Fibroblast of skin of left quadriceps (primary cell): ENCODE results near the gene C17orf113.
A peak's percentile ranks its signal among the peaks of the same experiment; 100 is the strongest.
"Not testable (repeated sequence)": the region's sequence is repeated elsewhere in the genome, so short reads cannot be mapped to it uniquely, and the experiment has no call there.

Experiments
- DNase-seq, 2 experiments: peaks; one replicate each; pipeline ENCODE4 v3.0.0-alpha.2; 2013; ENCODE audit warnings: low read depth in 2 of 2

Gene C17orf113

DNA sequence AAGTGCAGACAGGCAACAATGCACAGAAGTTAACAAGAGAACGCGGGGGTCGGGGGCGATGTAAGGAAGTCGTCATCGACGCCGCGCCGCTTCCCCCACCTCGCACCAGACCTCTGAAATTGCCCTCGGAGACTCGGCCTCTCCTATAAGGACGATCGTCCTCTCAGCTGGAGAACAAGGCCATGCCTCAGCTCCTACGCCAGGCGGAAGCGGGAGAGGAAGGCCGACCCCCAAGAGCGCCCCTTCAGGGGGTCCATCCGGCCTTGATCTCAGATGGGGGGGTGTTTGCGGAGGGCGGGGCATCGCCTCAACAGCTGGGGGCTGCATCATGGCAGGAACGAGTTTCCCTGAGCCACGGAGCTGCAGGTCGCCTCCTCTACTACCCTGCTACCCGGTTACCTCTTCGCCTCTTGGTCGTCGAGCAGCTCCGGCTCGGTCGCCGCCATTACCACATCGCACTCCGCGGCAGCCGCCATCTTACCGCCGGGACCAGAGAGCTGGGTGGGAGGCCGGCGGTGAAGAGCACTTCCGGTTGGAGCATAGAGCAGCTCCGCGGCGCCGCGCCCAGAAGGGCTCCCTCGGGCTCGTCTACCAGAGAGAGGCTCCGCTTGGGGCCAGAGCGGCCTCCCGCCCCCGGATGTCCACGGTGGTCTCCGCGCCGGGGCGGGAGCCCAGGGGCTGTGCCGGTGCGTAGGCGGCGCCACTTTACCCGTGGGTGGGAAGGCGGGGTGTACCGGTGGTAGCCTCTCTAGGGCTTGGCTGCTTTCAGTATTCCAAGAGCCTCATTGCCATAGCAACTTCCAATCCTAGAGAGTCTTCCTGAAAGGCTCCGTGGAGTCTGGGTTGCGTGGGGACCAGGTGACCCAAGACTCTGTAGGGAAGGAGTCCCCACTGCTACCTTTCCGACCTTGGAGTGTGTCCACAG is 33.2 kb downstream of the C17orf113 start, which contains the start of gene DNAJC7:
Gene DNAJC7 (minus strand): TSS at position 499 of the 925 bp plus-strand sequence. CDS start 23 bp downstream, at position 476.
- DNase-seq, result peak; percentile 77 to 78

- DNase-seq, result no peak
Measured at GRCh38 chr17:42016411-42016831, 34.0 kb downstream of the C17orf113 start.

DNA sequence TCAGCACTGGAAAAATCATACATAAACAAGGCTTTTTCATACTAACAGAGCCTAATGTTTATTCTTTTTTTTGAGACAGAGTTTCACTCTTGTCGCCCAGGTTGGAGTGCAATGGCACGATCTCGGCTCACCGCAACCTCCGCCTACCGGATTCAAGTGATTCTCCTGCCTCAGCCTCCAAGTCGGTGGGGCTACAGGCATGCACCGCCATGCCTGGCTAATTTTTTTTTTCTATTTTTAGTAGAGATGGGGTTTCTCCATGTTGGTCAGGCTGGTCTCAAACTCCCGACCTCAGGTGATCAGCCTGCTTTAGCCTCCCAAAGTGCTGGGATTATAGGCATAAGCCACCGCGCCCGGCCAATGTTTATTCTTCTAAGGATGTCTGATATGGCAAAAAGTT is 36.7 kb downstream of the C17orf113 start:
- DNase-seq, result not testable (repeated sequence)

DNA sequence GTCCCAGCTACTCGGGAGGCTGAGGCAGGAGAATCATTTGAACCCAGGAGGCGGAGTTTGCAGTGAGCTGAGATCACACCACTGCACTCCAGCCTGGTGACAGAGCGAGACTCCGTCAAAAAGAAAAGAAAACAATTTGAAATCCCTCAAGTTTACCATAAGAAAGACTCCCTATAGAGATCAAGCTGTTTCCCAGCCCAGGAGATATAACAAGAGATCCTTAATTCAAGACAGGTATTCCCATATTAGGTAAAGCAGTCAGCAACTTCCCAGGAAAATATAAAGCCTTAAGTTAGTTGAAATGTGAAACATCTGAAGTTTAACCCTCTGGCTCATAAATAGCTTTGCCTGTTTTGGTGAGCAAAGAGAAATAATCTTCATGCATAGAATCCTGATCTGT is 38.0 kb downstream of the C17orf113 start:
- not testable (repeated sequence) for DNase-seq

DNA sequence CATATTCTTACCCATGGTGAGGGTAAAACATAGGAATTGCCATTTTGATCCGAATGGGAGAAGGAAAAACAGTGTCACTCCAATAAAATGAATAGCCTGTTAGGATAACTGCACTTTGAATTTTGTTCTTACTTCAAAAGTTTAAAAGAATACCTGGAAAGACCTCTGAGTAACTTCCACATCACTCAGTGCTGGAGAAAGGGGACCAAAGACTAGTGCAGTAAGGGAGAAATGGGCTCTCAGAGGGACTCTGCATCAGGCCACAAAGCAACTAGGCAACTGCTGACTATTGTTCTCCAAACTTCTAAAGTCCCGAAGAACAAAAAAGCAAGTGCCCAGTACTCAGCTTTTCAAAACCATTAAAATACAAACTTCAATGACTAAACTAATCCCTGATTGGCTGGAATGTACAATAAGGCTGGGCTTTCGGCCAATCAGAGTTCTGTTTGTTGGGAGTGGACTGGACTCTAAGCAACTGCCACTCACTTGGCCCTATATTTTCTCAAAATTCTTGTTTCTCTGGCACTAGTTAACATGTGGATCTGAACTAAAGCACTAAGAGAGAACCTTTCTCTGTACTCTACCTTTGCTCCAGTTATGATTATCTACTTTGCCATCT is 39.4 kb downstream of the C17orf113 start:
- no peak for DNase-seq

DNA sequence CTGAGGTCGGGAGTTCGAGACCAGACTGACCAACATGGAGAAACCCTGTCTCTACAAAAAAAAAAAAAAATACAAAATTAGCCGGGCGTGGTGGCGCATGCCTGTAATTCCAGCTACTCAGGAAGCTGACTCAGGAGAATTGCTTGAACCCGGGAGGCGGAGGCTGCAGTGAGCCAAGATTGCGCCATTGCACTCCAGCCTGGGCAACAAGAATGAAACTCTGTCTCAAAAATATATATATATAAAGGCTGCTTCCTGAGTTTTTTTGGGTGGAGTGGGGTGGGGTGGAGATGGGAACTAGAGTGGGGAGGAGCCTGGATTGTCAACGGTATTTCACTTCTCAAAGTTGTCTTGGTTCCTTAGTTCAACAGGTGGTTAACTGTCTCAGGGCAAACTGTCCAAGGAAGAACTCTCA is 40.1 kb downstream of the C17orf113 start:
- DNase-seq, result peak in 1 of 2 experiments; percentile 10

GRCh38 chr17:42009170-42009569 is 41.2 kb downstream of the C17orf113 start:
- DNase-seq, result no peak

DNA sequence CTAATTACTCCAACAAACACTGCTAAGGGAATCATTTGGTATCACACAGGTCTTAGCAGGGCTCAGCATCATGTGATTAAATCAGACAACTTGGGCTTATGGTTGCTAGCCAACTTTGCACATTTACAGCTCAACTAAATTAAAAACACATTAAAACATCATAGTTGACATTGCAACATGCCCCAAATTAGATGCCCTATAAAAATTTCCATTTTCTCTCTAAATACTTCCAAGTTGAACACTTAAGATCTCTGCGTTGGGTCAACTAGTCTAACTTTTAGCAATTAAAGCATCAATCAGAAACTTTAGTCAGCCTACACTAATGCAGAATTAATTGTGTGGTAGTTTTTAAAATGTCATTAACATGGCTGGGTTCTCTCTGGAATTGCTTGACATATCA is 45.2 kb downstream of the C17orf113 start:
- peak; percentile 61 for DNase-seq

- DNase-seq, result no peak
Measured at GRCh38 chr17:42002792-42003301, 47.6 kb downstream of the C17orf113 start.

DNA sequence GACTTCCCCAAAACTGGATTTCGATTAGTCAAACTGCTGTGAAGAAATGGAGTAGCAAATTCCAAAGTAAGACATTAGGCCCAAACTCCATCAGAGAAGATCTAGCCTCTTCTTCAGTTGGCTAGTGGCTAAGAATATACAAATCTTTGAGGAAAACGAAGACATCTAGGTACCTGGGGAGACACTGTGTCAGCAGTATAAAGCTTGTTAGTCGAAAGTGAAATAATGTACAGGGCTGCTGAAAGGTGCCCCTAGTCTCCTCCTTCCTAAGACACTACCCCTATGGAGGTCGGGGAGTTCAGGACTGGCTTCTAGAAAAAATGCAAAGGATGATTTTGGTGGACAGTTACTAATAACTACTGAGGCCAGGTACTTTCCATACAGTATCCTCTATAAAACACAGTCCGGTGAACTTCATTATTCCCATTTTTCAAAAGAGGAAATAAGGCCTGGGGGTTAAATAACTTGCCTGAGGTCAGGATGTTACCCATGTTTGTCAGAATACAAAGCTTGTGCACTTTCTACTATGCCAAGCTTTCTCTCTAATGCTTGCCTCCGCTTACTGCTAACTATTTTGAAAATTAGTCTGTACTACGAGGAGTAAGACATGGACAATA is 48.1 kb downstream of the C17orf113 start:
- DNase-seq, result no peak

DNA sequence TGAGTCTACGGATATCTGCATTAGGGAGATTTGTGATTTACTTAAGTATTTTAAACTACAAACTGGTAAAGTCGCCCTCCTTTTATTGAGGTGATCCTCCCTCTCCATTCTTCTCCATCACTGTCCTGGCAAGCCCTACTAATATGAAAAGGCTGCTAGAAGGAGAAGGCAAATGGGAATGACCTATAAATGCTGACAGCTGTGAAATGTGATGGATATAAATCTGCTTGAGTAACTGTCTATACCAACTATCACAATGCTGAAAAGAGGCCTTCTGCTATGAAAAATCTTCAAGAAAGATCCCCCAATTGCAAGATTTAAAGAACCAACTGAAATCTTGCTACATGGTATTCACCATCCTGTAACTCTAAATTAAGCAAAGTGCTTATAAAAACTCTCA is 48.7 kb downstream of the C17orf113 start:
- no peak for DNase-seq

DNA sequence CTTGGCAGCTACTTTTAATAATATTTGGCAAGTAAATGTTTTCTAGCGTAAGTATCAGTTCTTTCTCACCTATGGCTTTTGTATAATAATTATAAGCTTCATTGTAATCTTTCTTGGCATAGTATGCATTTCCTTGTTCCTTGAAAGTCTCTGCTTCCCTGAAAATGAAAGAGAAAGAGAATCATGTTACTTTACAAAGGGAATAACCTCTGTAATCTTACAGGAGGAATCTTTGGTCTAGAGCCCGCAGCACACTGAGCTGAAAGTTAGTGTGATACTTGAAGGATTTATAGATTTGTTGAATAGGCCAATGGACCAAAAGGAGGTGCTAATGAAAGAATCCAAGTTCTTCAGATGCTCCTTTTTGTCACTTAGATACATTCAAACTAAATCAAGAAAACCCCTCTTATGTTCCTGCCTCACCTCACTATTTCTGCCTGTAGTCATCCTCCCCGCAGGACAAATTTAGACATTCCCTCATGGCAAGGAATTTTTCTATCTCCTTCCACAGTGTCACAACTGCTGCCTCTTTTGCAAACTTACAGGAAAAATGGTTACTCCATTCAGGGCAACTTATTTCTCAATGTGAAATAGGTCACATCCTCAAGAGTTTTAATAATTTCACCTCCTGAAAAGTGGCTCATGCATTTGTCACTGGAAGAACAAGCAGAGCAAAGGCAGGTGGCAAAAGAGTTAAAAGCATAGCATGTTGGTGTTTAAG is 49.8 kb downstream of the C17orf113 start:
- DNase-seq, result no peak

- DNase-seq, result no peak
Measured at GRCh38 chr17:41998497-41998896, 51.9 kb downstream of the C17orf113 start.

- DNase-seq, result no peak
Measured at GRCh38 chr17:41996855-41997164, 53.6 kb downstream of the C17orf113 start.

DNA sequence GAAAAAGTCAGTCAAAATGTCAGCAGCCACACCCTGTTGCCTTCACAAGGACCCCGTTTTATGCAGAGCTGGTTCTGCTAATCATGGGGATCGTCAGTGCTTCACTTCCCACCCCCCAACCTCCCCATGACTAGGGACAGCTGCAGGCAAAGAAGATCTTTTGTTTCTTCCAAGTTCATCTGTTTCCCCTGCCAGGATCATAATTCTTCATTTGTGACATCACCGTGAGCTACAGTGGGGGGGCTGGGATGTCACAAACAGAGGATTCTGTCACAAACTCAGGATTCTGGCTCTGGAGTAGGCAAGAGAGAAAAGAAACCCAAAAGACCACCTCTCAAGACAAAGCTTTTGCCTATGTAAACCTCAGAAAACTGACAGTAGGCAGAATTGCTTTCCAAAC is 57.8 kb downstream of the C17orf113 start:
- no peak for DNase-seq

- no peak for DNase-seq
Measured at GRCh38 chr17:41989702-41990419, 60.5 kb downstream of the C17orf113 start.

DNA sequence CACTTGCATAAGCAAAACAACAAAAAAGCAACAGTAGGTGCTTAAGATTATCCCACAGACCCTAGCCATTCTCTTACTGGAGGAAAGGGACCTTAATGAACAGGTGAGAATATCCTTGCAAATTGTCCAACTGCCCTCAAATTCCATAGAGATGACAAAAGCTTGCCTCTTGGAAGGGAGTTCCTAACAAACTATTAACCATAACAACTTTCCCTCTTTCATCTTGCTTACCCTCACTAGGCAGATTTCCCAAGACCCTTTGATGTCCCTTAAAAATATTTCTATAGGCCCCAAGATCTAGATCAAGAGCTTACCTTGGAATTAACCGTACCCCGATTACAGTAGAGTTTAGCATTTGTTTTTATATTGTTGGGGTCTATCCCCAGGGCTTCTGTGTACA is 62.0 kb downstream of the C17orf113 start:
- DNase-seq, result no peak
